NCI-H748 (cell line): Measurements from ENCODE around the gene TP53BP1.
"Not testable (repeated sequence)": the region's sequence is repeated elsewhere in the genome, so short reads cannot be mapped to it uniquely, and the experiment has no call there.

Experiments
- DNase-seq: peaks from one replicate; lab custom pipeline; 2025; ENCODE audit not compliant: unreplicated experiment; lab: John Stamatoyannopoulos, UW

Gene TP53BP1, protein sequence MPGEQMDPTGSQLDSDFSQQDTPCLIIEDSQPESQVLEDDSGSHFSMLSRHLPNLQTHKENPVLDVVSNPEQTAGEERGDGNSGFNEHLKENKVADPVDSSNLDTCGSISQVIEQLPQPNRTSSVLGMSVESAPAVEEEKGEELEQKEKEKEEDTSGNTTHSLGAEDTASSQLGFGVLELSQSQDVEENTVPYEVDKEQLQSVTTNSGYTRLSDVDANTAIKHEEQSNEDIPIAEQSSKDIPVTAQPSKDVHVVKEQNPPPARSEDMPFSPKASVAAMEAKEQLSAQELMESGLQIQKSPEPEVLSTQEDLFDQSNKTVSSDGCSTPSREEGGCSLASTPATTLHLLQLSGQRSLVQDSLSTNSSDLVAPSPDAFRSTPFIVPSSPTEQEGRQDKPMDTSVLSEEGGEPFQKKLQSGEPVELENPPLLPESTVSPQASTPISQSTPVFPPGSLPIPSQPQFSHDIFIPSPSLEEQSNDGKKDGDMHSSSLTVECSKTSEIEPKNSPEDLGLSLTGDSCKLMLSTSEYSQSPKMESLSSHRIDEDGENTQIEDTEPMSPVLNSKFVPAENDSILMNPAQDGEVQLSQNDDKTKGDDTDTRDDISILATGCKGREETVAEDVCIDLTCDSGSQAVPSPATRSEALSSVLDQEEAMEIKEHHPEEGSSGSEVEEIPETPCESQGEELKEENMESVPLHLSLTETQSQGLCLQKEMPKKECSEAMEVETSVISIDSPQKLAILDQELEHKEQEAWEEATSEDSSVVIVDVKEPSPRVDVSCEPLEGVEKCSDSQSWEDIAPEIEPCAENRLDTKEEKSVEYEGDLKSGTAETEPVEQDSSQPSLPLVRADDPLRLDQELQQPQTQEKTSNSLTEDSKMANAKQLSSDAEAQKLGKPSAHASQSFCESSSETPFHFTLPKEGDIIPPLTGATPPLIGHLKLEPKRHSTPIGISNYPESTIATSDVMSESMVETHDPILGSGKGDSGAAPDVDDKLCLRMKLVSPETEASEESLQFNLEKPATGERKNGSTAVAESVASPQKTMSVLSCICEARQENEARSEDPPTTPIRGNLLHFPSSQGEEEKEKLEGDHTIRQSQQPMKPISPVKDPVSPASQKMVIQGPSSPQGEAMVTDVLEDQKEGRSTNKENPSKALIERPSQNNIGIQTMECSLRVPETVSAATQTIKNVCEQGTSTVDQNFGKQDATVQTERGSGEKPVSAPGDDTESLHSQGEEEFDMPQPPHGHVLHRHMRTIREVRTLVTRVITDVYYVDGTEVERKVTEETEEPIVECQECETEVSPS (N-terminal part only)

DNA sequence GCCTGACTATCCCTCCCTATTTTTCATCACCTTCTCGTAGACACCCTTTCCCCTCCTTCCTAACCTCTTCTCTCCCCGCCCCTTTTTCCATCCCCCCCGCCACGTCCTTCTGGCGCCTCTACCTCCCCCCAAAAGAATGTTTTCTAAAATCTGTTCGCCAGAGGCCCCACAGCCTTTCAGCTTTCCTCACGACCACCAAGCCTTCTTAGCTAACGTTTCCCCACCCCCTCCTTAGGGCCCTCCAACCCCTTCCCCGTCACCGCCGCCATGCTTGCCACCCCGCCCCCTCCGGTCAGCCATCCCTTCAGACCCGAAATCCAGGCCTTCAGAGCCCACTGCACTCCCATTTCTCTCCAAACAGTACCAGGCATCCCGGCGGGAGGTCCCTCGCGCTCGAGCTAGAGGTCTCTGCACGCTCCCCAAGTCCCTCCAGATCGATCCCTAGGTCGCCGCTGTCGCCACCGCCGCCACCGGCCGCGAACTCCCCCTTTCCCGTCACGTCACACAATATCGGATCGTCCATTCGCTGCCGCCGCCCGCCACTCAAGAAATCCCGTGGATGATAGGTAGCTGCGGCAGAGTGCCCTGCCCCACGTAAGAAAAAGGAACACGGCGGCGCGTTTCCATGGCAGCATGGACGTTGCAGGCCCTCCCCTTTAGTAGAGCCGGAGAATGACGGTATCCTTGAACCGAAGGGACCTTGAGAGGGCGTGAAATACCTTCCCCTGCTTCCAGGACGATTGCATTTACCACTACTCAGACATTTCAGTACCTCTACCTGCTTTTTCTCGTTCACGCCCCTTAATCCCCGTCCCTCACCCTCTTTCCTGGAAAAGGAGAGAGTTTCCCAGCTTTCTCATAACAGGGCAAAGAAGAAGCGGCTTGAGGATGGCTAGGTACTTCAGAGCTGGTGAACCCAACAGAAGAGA, at the start of gene TP53BP1:
Gene TP53BP1, minus strand, starts transcription at position 484 of the 929 bp plus-strand sequence. Its CDS starts 113 bp downstream, at position 371.
- DNase-seq: peak; percentile 93

- no peak for DNase-seq
These were observed 48.8 kb upstream of the TP53BP1 start for GRCh38 chr15:43541785-43542184.

- DNase-seq: no peak
These were observed 45.1 kb upstream of the TP53BP1 start for GRCh38 chr15:43538091-43538490.

- DNase-seq: no peak
These were observed 41.9 kb upstream of the TP53BP1 start for GRCh38 chr15:43534897-43535296.

- not testable (repeated sequence) for DNase-seq
These were observed 39.9 kb upstream of the TP53BP1 start for GRCh38 chr15:43532826-43533225.

GRCh38 chr15:43531018-43531670, 38.2 kb upstream of the TP53BP1 start:
- peak; percentile 5 for DNase-seq

GRCh38 chr15:43529587-43530345, 36.8 kb upstream of the TP53BP1 start:
- DNase-seq: no peak

DNA sequence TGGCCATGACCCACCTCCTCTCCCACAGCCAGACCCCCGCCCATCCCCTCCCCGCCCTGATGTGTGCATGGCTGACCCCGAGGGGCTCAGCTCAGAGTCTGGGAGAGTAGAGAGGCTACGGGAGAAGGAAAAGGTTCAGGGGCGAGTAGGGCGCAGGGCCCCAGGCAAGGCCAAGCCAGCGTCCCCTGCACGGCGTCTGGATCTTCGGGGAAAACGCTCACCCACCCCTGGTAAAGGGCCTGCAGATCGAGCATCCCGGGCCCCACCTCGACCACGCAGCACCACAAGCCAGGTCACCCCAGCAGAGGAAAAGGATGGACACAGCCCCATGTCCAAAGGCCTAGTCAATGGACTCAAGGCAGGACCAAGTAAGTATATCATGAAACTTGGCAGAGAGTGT, 36.2 kb upstream of the TP53BP1 start:
- DNase-seq: no peak

- no peak for DNase-seq
These were observed 35.6 kb upstream of the TP53BP1 start for GRCh38 chr15:43528542-43529007.

- DNase-seq: no peak
These were observed 35.0 kb upstream of the TP53BP1 start for GRCh38 chr15:43527802-43528541.

DNA sequence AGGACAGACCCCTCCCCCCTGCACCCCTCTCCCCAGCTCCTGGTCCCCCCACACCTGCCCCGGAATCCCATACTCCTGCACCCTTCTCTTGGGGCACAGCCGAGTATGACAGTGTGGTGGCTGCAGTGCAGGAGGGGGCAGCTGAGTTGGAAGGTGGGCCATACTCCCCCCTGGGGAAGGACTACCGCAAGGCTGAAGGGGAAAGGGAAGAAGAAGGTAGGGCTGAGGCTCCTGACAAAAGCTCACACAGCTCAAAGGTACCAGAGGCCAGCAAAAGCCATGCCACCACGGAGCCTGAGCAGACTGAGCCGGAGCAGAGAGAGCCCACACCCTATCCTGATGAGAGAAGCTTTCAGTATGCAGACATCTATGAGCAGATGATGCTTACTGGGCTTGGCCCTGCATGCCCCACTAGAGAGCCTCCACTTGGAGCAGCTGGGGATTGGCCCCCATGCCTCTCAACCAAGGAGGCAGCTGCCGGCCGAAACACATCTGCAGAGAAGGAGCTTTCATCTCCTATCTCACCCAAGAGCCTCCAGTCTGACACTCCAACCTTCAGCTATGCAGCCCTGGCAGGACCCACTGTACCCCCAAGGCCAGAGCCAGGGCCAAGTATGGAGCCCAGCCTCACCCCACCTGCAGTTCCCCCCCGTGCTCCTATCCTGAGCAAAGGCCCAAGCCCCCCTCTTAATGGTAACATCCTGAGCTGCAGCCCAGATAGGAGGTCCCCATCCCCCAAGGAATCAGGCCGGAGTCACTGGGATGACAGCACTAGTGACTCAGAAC, 34.3 kb upstream of the TP53BP1 start:
- no peak for DNase-seq

GRCh38 chr15:43526261-43526930, 33.4 kb upstream of the TP53BP1 start:
- no peak for DNase-seq

DNA sequence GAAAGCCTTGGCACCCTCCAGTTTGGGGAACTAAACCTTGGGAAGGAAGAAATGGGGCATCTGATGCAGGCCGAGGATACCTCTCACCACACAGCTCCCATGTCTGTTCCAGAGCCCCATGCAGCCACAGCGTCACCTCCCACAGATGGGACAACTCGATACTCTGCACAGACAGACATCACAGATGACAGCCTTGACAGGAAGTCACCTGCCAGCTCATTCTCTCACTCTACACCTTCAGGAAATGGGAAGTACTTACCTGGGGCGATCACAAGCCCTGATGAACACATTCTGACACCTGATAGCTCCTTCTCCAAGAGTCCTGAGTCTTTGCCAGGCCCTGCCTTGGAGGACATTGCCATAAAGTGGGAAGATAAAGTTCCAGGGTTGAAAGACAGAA, 32.2 kb upstream of the TP53BP1 start:
- DNase-seq: no peak

- DNase-seq: no peak
These were observed 31.4 kb upstream of the TP53BP1 start for GRCh38 chr15:43524254-43524845.

- DNase-seq: no peak
These were observed 30.7 kb upstream of the TP53BP1 start for GRCh38 chr15:43523646-43524045.

DNA sequence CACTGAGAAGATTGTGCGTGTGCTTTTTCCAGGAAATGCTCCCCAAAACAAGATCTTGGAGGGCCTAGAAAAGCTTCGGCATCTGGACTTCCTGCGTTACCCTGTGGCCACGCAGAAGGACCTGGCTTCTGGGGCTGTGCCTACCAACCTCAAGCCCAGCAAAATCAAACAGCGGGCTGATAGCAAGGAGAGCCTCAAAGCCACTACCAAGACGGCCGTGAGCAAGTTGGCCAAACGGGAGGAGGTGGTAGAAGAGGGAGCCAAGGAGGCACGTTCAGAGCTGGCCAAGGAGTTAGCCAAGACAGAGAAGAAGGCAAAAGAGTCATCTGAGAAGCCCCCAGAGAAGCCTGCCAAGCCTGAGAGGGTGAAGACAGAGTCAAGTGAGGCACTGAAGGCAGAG, 29.3 kb upstream of the TP53BP1 start:
- no peak for DNase-seq
